Stomach (tissue), 9 donors: ENCODE results near the gene SBSN. TPM values are rescaled to one million over a fixed set of nuclear protein-coding genes. Genes with fewer than 3 reads are reported as not detected.

Experiments
- DNase-seq, 2 donors: peaks; one replicate each; pipeline versions ENCODE4 v3.0.0 to v3.0.0-alpha.2; 2013 to 2019
- H3K27ac ChIP-seq, 5 donors: fragments of 200-600 bp in 4 of 5; sonication (generic) in 4 of 5; one replicate each; pipeline ENCODE4 v1.5.1; 2013 to 2019; ENCODE audit warnings: mild to moderate bottlenecking in 1 of 5, moderate library complexity in 1 of 5
- H3K27me3 ChIP-seq, 3 donors: fragments of 200-600 bp; sonication (generic); one replicate each; pipeline ENCODE4 v1.5.1; 2017 to 2019; ENCODE audit warnings: mixed run types in 1 of 3
- H3K36me3 ChIP-seq, 4 donors: fragments of 200-600 bp; sonication (generic); 1 replicate in 3 of 4; 2 replicates in 1 of 4; pipeline ENCODE4 v1.5.1; 2016 to 2019
- H3K4me1 ChIP-seq, 4 donors: fragments of 200-600 bp; sonication (generic); one replicate each; pipeline ENCODE4 v1.5.1; 2016 to 2019
- H3K4me3 ChIP-seq, 4 donors: fragments of 200-600 bp; sonication (generic) in 3 of 4; one replicate each; pipeline ENCODE4 v1.5.1; 2016 to 2019; ENCODE audit warnings: mild to moderate bottlenecking in 1 of 4
- H3K9me3 ChIP-seq, 4 donors: fragments of 200-600 bp; sonication (generic); one replicate each; pipeline ENCODE4 v1.5.1; 2016 to 2019
- EP300 ChIP-seq: sonication (generic); formaldehyde crosslinking; IDR thresholded peaks from one replicate; pipeline ENCODE4 v1.6.1; 2017; ENCODE audit warnings: antibody characterized with exemption
- POLR2A ChIP-seq, 4 donors: fragments of 450-650 bp; IDR thresholded peaks; one replicate each; pipeline ENCODE4 v1.6.1; 2016; ENCODE audit warnings: antibody characterized with exemption in 4 of 4, control low read depth in 2 of 4, mild to moderate bottlenecking in 1 of 4, moderate library complexity in 1 of 4
- POLR2AphosphoS5 ChIP-seq, 3 donors: sonication (generic); formaldehyde crosslinking; IDR thresholded peaks; one replicate each; pipeline ENCODE4 v1.6.1; 2016; ENCODE audit warnings: antibody characterized with exemption in 3 of 3
- WGBS, 5 donors: extraction: QIAGEN DNeasy Blood & Tissue Kit in 3 of 5; methylation state at CpG; one replicate each; pipeline versions ENCODE4 v1.1.5 to v1.1.7; 2013 to 2018; 5-methylcytosine and 5-hydroxymethylcytosine counted together
- intact Hi-C: fragments of 100-400 bp; cut with DNase I; formaldehyde crosslinking; loops from one replicate; pipeline ENCODE4 v1.15.1; 2023; ENCODE audit warnings: low total_unique reads
- polyA plus RNA-seq, 3 donors: library from polyadenylated mRNA; stranded (reverse); fragments of 200-250 nt; gene quantifications; one replicate each; pipeline ENCODE4 v1.2.3, GENCODE V29; 2013
- total RNA-seq, 5 donors: library from RNA; depleted of rRNA; stranded (reverse); fragments of >200 nt; gene quantifications; one replicate each; pipeline versions ENCODE4 v1.1.0 to v1.2.3, GENCODE V29; 2014 to 2016
- TF ChIP-seq, protein P1 (sequence below), 7 experiments: fragments of 450-650 bp in 4 of 7; fragments of 200-600 bp in 3 of 7; sonication (generic) in 3 of 7; IDR thresholded peaks; one replicate each; pipeline ENCODE4 v1.5.1; 2016 to 2019; ENCODE audit warnings: antibody characterized with exemption in 7 of 7, control low read depth in 2 of 7, mild to moderate bottlenecking in 1 of 7
- donor health status: healthy with polysubstance abuse.
- donor health status: Bipolar disorder and iron deficiency.
- donor health status: healthy.

The SBSN gene
- total and polyA plus RNA-seq, 8 donors, result 1.1 to 29.2 TPM; not detected in 6

DNA sequence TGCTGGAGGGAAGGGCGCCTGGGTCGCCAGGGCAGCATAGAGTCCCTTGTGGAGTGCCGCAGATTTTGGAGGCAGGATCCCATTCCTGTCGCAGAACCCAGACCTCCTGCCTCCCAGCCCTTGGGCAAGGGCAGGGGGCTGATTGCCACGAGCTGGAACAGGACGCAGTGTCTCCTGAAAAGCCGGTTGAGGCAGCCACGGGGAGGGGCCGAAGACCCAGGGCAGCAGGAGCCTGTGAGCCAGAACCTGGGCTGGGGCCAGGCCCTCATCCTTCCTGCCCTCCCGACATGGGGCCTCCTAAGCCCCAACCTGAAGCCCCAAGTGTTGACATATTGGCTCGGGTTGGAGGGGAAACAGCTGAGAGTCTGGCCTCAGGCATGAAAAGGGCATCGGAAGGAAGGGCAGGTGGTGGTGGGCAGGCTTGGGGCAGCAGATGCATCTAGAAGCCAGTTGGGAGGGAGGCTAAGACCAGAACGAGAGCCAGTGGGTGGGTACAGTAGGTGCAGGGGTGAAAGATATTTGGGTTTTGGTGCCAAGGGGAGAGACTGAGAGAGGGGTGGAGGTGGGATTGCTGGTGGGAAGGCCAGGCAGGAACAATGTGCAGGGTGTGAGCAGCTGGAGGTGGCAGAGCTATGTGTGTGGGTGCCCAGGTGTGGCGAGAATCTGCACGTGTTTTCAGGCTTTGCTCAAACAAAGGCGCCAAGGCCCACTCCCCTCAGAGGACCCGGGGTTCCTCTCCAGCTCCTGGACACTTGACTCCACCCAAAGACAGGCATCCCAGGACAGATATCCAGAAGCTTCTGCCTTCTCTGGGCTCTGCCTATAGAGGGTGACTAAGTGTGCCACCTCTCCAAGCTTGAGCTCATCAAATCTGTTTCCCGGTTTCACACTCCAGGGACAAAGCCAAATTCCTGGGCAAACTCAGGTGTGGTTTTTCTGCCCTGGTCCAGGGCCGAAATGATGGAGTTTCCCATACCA lies 1.4 kb upstream of the SBSN start:
- Histone ChIP-seq H3K9me3 (no peaks in the 10 kb centered on the region), H3K4me1 (peaks cover 0 to 15% (median 12%) of the 10 kb centered on the region in 4 donors), H3K36me3 (no peaks in the 10 kb centered on the region), H3K27ac (no peak overlapping the region), H3K4me3 (no peak overlapping the region), H3K27me3 (peaks cover 0 to 100% (median 45%) of the 10 kb centered on the region in 3 donors)
- DNase-seq, result no peak
- intact Hi-C loops, result no loop called here
- TF ChIP-seq, protein P1, sequence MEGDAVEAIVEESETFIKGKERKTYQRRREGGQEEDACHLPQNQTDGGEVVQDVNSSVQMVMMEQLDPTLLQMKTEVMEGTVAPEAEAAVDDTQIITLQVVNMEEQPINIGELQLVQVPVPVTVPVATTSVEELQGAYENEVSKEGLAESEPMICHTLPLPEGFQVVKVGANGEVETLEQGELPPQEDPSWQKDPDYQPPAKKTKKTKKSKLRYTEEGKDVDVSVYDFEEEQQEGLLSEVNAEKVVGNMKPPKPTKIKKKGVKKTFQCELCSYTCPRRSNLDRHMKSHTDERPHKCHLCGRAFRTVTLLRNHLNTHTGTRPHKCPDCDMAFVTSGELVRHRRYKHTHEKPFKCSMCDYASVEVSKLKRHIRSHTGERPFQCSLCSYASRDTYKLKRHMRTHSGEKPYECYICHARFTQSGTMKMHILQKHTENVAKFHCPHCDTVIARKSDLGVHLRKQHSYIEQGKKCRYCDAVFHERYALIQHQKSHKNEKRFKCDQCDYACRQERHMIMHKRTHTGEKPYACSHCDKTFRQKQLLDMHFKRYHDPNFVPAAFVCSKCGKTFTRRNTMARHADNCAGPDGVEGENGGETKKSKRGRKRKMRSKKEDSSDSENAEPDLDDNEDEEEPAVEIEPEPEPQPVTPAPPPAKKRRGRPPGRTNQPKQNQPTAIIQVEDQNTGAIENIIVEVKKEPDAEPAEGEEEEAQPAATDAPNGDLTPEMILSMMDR (IDR thresholded peaks at IDR 0.05), result no peak
- TF ChIP-seq EP300 (no peak), POLR2A (IDR thresholded peaks at IDR 0.05) (no peak), POLR2AphosphoS5 (IDR thresholded peaks at IDR 0.05) (no peak)
- 48 to 59% (median 50%) methylated on average over 15 to 19 of the region's 19 CpGs for WGBS, 5 donors

DNA sequence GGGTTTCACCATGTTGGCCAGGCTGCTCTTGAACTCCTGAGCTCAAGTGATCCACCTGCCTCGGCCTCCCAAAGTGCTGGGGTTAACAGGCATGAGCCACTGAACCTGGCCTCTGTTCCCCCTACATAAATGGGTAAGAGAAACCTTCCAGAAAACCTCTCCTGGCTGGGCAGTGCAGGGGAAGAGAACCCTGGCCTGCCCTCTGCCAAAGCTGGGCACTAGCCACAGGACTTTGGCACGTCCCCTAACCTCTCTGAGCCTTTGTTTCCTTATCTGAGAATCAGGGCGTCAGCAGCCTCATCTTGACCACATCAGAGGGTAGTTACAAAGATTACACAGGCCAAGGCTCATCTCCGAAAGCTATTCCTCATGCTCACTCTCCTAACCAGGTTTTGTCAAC lies 2.2 kb downstream of the SBSN start:
- no peak overlapping the region for H3K4me3 ChIP-seq
- no peak for DNase-seq
- no peak for TF ChIP-seq POLR2A (IDR thresholded peaks at IDR 0.05)
- no peak for TF ChIP-seq POLR2AphosphoS5 (IDR thresholded peaks at IDR 0.05)
- TF ChIP-seq EP300, result no peak
- TF ChIP-seq, protein P1 (IDR thresholded peaks at IDR 0.05), result no peak
- WGBS, 5 donors, result 62 to 76% (median 64%) methylated on average over 4 of the region's 4 CpGs
- no peaks in the 10 kb centered on the region for H3K4me1 ChIP-seq
- H3K27me3 ChIP-seq, result peaks cover 0 to 73% (median 22%) of the 10 kb centered on the region in 3 donors
- no peaks in the 10 kb centered on the region for H3K9me3 ChIP-seq
- no peaks in the 10 kb centered on the region for H3K36me3 ChIP-seq
- H3K27ac ChIP-seq, result no peak overlapping the region
- intact Hi-C loops, result no loop called here

DNA sequence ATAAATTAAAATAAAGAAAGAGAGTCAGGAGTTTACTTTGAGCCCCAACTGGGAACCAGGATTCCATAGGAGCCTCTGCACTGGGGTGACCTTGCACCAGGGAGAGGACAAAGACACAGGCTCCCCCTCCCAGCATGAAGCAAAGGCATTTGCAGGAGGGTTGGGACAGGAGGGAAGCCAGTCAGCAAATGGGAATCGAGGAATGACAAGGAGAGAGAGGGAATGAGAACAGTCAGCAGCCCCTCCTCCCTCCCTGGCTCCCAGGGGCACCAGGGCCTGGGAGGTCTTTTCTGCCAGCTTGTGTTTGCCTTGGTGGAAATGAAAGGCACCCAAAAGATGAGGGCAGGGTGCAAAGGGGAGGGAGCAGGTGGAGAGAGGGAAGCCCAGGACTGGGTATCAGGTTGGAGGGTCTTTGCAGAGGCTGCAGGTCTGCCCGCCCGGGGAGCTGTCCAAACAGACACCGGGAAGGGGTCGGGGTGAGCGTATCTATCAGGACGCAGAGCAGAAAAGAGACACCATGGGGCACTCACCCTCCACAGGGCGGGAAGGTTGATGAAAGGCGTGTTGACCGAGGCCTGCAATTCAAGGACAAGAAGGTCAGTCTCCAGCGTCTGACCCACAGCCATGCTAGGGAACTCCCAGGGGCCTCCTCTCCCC lies 3.8 kb downstream of the SBSN start:
- Histone ChIP-seq H3K4me3 (no peak overlapping the region), H3K27ac (no peak overlapping the region), H3K27me3 (peaks cover 0 to 57% (median 10%) of the 10 kb centered on the region in 3 donors), H3K9me3 (no peaks in the 10 kb centered on the region), H3K4me1 (no peaks in the 10 kb centered on the region), H3K36me3 (no peaks in the 10 kb centered on the region)
- no peak for DNase-seq
- intact Hi-C loops, result no loop called here
- TF ChIP-seq EP300 (no peak), POLR2AphosphoS5 (IDR thresholded peaks at IDR 0.05) (no peak), POLR2A (IDR thresholded peaks at IDR 0.05) (no peak)
- TF ChIP-seq, protein P1 (IDR thresholded peaks at IDR 0.05), result no peak
- WGBS, 5 donors, result 28 to 36% (median 31%) methylated on average over 11 of the region's 11 CpGs

DNA sequence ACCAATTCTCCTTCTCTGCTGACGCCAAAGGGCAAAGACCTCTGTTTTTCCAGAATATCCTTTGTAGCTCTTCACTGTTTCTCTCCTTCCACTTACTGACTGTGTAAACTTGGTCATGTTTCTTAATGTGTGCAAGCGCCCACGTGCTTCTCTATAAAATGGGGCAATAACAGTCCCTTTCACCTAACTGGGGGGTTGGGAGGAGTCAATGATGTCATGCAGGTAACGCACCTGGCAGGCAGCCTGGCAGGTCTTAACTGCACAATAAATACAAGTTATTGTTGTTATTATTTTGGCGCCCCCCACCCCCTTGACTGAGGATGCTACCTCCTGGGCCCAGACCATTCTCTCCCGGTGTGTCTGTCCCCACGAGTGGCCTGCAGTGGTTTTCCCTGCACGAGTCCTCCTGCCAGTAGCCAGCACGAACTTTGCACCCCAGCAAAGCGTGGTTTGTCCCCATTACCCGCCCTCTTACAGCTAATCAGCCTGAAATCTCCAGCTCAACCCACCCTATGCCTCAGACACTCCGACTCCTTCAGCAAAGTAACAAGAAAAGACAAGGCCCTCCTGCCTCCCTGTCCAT lies 5.3 kb downstream of the SBSN start:
- Histone ChIP-seq H3K27me3 (peaks cover 0 to 42% (median 0%) of the 10 kb centered on the region in 3 donors), H3K4me1 (no peaks in the 10 kb centered on the region), H3K4me3 (no peak overlapping the region), H3K9me3 (no peaks in the 10 kb centered on the region), H3K27ac (no peak overlapping the region), H3K36me3 (no peaks in the 10 kb centered on the region)
- intact Hi-C loops, result no loop called here
- TF ChIP-seq, protein P1 (IDR thresholded peaks at IDR 0.05), result no peak
- TF ChIP-seq POLR2AphosphoS5 (IDR thresholded peaks at IDR 0.05) (no peak), EP300 (no peak), POLR2A (IDR thresholded peaks at IDR 0.05) (no peak)
- DNase-seq, result no peak
- whole genome bisulfite sequencing, 5 donors, result 64 to 77% (median 67%) methylated on average over 12 of the region's 12 CpGs
